Activated CD8-positive, alpha-beta memory T cell treated with anti-CD3 and anti-CD28 coated beads, Interleukin-2, amount 50 U/mL, for 24 hours (primary cell): Measurements from ENCODE around the gene GOLGA6A.

Source experiments
- DNase-seq: peaks from one replicate; pipeline ENCODE4 v3.0.0-alpha.2; 2020; ENCODE audit errors: extremely low read depth

The GOLGA6A gene

DNA sequence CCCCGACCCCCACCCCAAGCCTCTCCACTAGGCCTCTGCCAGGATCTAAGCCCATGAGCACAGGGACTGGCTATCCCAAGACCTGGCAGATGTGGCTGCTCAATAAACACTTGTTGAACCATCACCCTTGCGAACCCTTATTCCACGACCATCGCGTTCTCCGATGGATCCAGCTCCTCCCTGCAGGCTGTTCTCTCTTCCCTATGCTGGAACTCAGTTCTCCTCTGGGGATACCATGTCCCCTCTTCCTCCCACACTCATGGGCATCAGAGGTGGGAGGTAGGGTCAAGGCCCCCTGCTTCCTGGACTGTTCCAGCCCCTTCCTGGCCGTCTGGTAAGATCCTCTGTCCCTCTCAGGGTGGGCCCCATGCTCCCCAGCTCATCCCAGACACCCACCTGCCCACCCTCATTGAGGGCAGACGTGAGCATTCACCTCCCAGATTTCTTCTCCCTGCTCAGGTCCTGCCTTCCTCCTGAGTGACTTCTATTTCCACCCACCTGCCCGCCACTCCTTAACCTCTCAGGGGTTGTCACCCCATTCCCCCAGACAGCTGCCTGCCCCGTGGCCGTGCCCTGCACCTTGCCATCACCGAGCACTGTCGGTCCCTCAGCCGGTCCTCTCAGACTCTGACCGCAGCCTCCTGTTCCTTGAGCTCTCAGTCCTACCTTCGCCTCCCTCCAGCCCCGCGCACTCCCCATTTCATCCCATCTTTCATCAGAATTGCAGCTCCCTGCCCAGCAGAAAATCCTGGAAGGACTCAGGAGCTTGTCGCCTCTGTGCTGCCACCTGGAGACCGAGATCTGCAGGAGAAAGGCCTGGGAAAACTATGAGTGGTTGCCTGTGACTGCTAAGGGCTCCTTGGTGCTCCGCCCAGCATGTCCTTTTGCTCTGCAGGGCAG is 45.8 kb downstream of the GOLGA6A start:
- DNase-seq, result no peak

DNA sequence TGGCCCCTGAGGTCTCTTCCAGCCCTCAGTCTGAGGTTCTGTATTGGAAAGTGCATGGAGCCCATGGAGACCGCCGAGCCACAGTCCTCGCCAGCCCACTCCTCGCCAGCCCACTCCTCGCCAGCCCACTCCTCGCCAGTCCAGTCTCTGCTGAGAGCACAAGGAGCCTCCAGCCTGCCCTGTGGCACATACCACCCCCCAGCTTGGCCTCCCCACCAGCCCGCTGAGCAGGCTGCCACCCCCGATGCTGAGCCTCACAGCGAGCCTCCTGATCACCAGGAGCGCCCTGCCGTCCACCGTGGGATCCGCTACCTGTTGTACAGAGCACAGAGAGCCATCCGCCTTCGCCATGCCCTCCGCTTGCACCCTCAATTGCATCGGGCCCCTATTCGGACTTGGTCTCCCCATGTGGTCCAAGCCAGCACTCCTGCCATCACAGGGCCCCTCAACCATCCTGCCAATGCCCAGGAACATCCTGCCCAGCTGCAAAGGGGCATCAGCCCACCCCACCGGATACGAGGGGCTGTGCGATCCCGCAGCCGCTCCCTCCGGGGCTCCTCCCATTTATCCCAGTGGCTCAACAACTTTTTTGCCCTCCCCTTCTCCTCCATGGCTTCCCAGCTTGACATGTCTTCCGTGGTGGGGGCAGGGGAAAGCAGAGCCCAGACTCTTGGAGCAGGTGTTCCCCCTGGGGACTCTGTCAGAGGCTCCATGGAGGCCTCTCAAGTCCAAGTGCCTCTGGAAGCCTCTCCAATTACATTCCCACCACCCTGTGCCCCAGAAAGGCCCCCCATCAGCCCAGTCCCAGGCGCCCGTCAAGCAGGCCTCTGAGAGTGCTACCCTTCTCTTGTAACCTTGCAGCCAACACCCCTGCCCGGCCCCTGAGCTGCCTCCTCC is 47.0 kb downstream of the GOLGA6A start:
- DNase-seq, result no peak

- DNase-seq, result no peak
These were observed 48.1 kb downstream of the GOLGA6A start for GRCh38 chr15:74034206-74034755.

GRCh38 chr15:74032606-74033561 is 49.5 kb downstream of the GOLGA6A start:
- no peak for DNase-seq

DNA sequence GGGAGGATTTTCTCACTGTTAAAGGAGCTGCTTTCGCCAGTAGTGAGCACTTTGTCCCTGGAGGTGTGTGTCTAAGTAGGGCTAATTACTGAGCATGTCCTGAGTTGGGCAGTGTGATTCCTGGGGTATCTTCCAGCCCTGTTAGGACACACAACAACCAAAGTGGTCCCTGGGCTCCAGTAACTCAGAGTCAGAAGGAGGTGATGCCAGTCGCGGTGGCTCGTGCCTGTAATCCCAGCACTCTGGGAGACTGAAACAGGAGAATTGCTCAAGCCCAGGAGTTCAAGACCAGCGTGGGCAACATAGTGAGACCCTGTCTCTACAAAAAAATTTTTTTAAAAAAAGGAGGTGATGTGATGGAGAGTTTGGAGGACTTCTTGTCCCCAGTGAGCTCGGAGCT is 50.3 kb downstream of the GOLGA6A start:
- no peak for DNase-seq

DNA sequence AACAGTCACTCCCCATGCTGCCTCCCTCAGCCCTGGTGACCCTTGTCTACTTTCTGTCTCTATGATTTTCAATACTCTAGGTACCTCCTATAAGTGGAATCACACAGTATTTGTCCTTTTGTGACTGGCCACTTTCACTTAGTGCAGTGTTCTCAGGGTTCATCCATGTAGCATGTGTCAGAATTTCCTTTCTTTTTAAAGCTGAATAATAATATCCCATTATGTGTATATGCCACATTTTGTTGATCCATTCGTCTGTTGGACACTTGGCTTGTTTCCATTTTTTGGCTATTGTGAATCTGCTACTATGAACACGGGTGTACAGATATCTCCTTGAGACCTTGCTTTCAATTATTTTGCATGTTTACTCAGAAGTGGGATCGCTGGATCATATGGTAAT is 53.7 kb downstream of the GOLGA6A start:
- DNase-seq, result no peak

DNA sequence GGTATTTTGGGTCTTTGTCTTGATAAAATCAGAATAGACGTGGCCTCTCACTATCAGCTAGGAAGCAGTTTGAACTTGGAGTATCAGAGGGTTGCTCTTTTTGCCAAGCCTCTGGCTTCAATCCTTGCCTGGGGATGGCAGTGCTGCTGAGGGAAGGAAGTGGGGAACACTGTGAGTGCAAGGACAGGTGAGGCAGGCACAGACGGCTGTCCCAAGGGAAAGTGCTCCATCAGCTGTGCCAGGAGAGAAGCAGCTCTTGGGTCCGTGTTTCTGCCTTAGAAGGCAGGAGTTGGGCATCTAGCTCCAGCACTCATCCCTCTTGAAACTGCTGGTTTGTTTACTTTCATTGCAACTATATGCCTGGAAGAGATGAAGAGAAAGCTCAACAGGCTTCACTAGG is 54.7 kb downstream of the GOLGA6A start:
- no peak for DNase-seq

- no peak for DNase-seq
These were observed 56.9 kb downstream of the GOLGA6A start for GRCh38 chr15:74025436-74025835.

- no peak for DNase-seq
These were observed 57.7 kb downstream of the GOLGA6A start for GRCh38 chr15:74024687-74025086.

DNA sequence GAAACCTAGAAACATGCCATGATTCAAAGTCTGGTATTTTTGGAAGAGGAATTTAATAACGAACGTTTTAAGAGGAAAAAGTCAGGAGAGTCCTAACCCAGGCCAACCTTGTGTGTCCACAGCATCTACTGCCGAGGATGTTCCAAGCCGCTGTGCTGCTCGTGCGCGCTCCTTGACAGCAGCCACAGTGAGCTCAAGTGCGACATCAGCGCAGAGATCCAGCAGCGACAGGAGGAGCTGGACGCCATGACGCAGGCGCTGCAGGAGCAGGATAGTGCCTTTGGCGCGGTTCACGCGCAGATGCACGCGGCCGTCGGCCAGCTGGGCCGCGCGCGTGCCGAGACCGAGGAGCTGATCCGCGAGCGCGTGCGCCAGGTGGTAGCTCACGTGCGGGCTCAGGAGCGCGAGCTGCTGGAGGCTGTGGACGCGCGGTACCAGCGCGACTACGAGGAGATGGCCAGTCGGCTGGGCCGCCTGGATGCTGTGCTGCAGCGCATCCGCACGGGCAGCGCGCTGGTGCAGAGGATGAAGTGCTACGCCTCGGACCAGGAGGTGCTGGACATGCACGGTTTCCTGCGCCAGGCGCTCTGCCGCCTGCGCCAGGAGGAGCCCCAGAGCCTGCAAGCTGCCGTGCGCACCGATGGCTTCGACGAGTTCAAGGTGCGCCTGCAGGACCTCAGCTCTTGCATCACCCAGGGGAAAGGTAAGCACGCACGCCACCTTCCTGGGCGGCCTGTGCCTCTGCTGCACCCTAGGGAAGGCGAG is 59.5 kb downstream of the GOLGA6A start:
- no peak for DNase-seq
